H9 (cell line): ENCODE results near the gene MED23. TPM values are rescaled to one million over a fixed set of nuclear protein-coding genes. Genes with fewer than 3 reads are reported as not detected.

Experiments
- DNase-seq: peaks from one replicate; pipeline ENCODE4 v3.0.0-alpha.2; 2017
- H2AFZ ChIP-seq: one replicate; pipeline ENCODE4 v1.6.1; 2013; ENCODE audit warnings: mild to moderate bottlenecking, low read length, control low read depth, moderate library complexity
- H2AK5ac ChIP-seq: 2 replicates; pipeline ENCODE4 v1.6.1; 2013; ENCODE audit warnings: low read length, control low read depth, mixed read lengths; ENCODE audit not compliant: insufficient read length
- H2BK120ac ChIP-seq: one replicate; pipeline ENCODE4 v1.6.1; 2013; ENCODE audit warnings: low read depth, mild to moderate bottlenecking, low read length, control low read depth, inconsistent platforms; ENCODE audit not compliant: poor library complexity, severe bottlenecking
- H2BK12ac ChIP-seq: 2 replicates; pipeline ENCODE4 v1.6.1; 2013; ENCODE audit warnings: low read length, control low read depth, mixed read lengths, low read depth; ENCODE audit not compliant: insufficient read length
- H2BK15ac ChIP-seq: 2 replicates; pipeline ENCODE4 v1.6.1; 2013; ENCODE audit warnings: low read depth, low read length, control low read depth
- H2BK20ac ChIP-seq: one replicate; pipeline ENCODE4 v1.6.1; 2013; ENCODE audit warnings: low read depth, mild to moderate bottlenecking, low read length, control low read depth, inconsistent platforms; ENCODE audit not compliant: poor library complexity, severe bottlenecking
- H2BK5ac ChIP-seq: 2 replicates; pipeline ENCODE4 v1.6.1; 2013; ENCODE audit warnings: low read length, control low read depth, mixed read lengths; ENCODE audit not compliant: insufficient read length
- H3K14ac ChIP-seq: 2 replicates; pipeline ENCODE4 v1.6.1; 2013; ENCODE audit warnings: low read length, control low read depth; ENCODE audit not compliant: insufficient read depth
- H3K18ac ChIP-seq: 2 replicates; pipeline ENCODE4 v1.6.1; 2013; ENCODE audit warnings: low read depth, mild to moderate bottlenecking, mixed read lengths, low read length, control low read depth; ENCODE audit not compliant: insufficient read length
- H3K23ac ChIP-seq: 2 replicates; pipeline ENCODE4 v1.6.1; 2013; ENCODE audit warnings: low read length, control low read depth, mixed read lengths, low read depth; ENCODE audit not compliant: insufficient read length
- H3K23me2 ChIP-seq: 2 replicates; pipeline ENCODE4 v1.6.1; 2013; ENCODE audit warnings: low read depth, mild to moderate bottlenecking, mixed read lengths, low read length, control low read depth; ENCODE audit not compliant: insufficient read length, poor library complexity, severe bottlenecking
- H3K27ac ChIP-seq: 2 replicates; pipeline ENCODE4 v1.5.1; 2013; ENCODE audit warnings: low read length, control low read depth, mixed read lengths, low read depth; ENCODE audit not compliant: insufficient read length
- H3K27me3 ChIP-seq: 2 replicates; pipeline ENCODE4 v1.6.1; 2013; ENCODE audit warnings: low read length, control low read depth, inconsistent platforms; ENCODE audit not compliant: insufficient read depth
- H3K4ac ChIP-seq: 2 replicates; pipeline ENCODE4 v1.6.1; 2013; ENCODE audit warnings: low read depth, mild to moderate bottlenecking, control low read depth, inconsistent platforms, low read length, moderate library complexity
- H3K4me1 ChIP-seq: 2 replicates; pipeline ENCODE4 v1.6.1; 2013; ENCODE audit warnings: low read length, control low read depth, inconsistent platforms; ENCODE audit not compliant: insufficient read depth
- H3K4me2 ChIP-seq: 2 replicates; pipeline ENCODE4 v1.6.1; 2013; ENCODE audit warnings: low read length, control low read depth, mixed read lengths; ENCODE audit not compliant: insufficient read length, insufficient read depth
- H3K56ac ChIP-seq: 2 replicates; pipeline ENCODE4 v1.6.1; 2013; ENCODE audit warnings: low read depth, mild to moderate bottlenecking, mixed read lengths, low read length, control low read depth; ENCODE audit not compliant: insufficient read length
- H3K79me1 ChIP-seq: 2 replicates; pipeline ENCODE4 v1.6.1; 2013; ENCODE audit warnings: low read depth, mild to moderate bottlenecking, moderate library complexity, low read length, control low read depth, inconsistent platforms; ENCODE audit not compliant: insufficient read depth, poor library complexity, severe bottlenecking
- H3K79me2 ChIP-seq: 2 replicates; pipeline ENCODE4 v1.6.1; 2013; ENCODE audit warnings: low read length, control low read depth, inconsistent platforms; ENCODE audit not compliant: insufficient read depth
- H3K9ac ChIP-seq: 2 replicates; pipeline ENCODE4 v1.6.1; 2013; ENCODE audit warnings: low read length, control low read depth, mixed read lengths; ENCODE audit not compliant: insufficient read length; ENCODE audit errors: extremely low read depth
- H3K9me3 ChIP-seq: one replicate; pipeline ENCODE4 v1.6.1; 2013; ENCODE audit warnings: low read depth, low read length, inconsistent platforms; ENCODE audit not compliant: control insufficient read depth
- H3T11ph ChIP-seq: one replicate; pipeline ENCODE4 v1.6.1; 2013; ENCODE audit warnings: mild to moderate bottlenecking, low read length, control low read depth, inconsistent platforms
- H4K20me1 ChIP-seq: one replicate; pipeline ENCODE4 v1.6.1; 2013; ENCODE audit not compliant: control insufficient read depth, insufficient read length, insufficient read depth
- H4K5ac ChIP-seq: 2 replicates; pipeline ENCODE4 v1.6.1; 2013; ENCODE audit warnings: low read depth, mild to moderate bottlenecking, mixed read lengths, low read length, control low read depth; ENCODE audit not compliant: insufficient read length
- H4K8ac ChIP-seq: replicated peaks from 2 replicates; pipeline ENCODE4 v1.6.1; 2013; ENCODE audit warnings: low read length, control low read depth, mixed read lengths, low read depth; ENCODE audit not compliant: insufficient read length
- H4K91ac ChIP-seq: 2 replicates; pipeline ENCODE4 v1.6.1; 2013; ENCODE audit warnings: low read depth, mild to moderate bottlenecking, moderate library complexity, mixed read lengths, low read length, control low read depth; ENCODE audit not compliant: insufficient read length
- H3K27ac Mint-ChIP-seq, 3 experiments: 2 replicates in 2 of 3; 3 replicates in 1 of 3; pipeline ENCODE4 v1.8.0; 2020 to 2021; ENCODE audit warnings: mixed read lengths in 3 of 3, mild to moderate bottlenecking in 1 of 3, moderate library complexity in 1 of 3
- H3K27me3 Mint-ChIP-seq: 2 replicates; pipeline ENCODE4 v1.8.0; 2021; ENCODE audit warnings: low read depth, mild to moderate bottlenecking, moderate library complexity, mixed read lengths
- H3K36me3 Mint-ChIP-seq, 3 experiments: 2 replicates in 2 of 3; 3 replicates in 1 of 3; pipeline ENCODE4 v1.8.0; 2020 to 2021; ENCODE audit warnings: low read depth in 3 of 3, mixed read lengths in 3 of 3; ENCODE audit not compliant: insufficient read depth in 1 of 3
- H3K4me1 Mint-ChIP-seq, 2 experiments: 2 replicates each; pipeline ENCODE4 v1.8.0; 2020; ENCODE audit warnings: mixed read lengths in 2 of 2
- H3K4me3 Mint-ChIP-seq, 2 experiments: 2 replicates in 1 of 2; 3 replicates in 1 of 2; pipeline ENCODE4 v1.8.0; 2020 to 2021; ENCODE audit warnings: mild to moderate bottlenecking in 2 of 2, mixed read lengths in 2 of 2, moderate library complexity in 1 of 2
- H3K9me3 Mint-ChIP-seq, 2 experiments: 2 replicates in 1 of 2; 3 replicates in 1 of 2; pipeline ENCODE4 v1.8.0; 2020; ENCODE audit warnings: mild to moderate bottlenecking in 2 of 2, mixed read lengths in 2 of 2, moderate library complexity in 1 of 2
- WGBS: extraction: QIAGEN DNeasy Blood & Tissue Kit; methylation state at CpG from one replicate; pipeline ENCODE4 v1.1.7; 2013; ENCODE audit warnings: missing lambda C conversion rate, low lambda C conversion rate, mixed read lengths; ENCODE audit not compliant: insufficient read length; ENCODE audit errors: extremely low coverage; 5-methylcytosine and 5-hydroxymethylcytosine counted together
- total RNA-seq: library from RNA; stranded (reverse); gene quantifications from 2 replicates; pipeline ENCODE4 v1.2.1, GENCODE V29; 2021
- TF ChIP-seq, protein P1 (sequence below): fragments of 200-600 bp; sonication (generic); conservative IDR thresholded peaks from 3 replicates; pipeline ENCODE4 v1.8.0; 2021; ENCODE audit warnings: antibody characterized with exemption, mild to moderate bottlenecking

Gene MED23
- total RNA-seq, 1 experiment from 2014 or later: 16.2 TPM

GRCh38 chr6:131669891-131670290, 41.8 kb upstream of the MED23 start:
- no peak overlapping the region for H3K4me3 Mint-ChIP-seq
- WGBS: no CpG with 5 or more reads among the region's 1 CpG

More at GRCh38 chr6:131669891-131670290, 41.8 kb upstream of the MED23 start:
- H2AFZ ChIP-seq: no peak overlapping the region
- no peaks in the 10 kb centered on the region for H3K27me3 ChIP-seq
- no peak overlapping the region for H3T11ph ChIP-seq
- no peak overlapping the region for H2BK15ac ChIP-seq
- H3K9me3 Mint-ChIP-seq: no peaks in the 10 kb centered on the region
- no peak overlapping the region for H2BK120ac ChIP-seq
- no peak overlapping the region for H3K14ac ChIP-seq
- H4K91ac ChIP-seq: no peak overlapping the region
- no peak overlapping the region for H2BK20ac ChIP-seq
- H3K27ac Mint-ChIP-seq: no peak overlapping the region
- no peak overlapping the region for H3K4me2 ChIP-seq
- H3K18ac ChIP-seq: no peak overlapping the region
- H3K4me1 ChIP-seq: no peaks in the 10 kb centered on the region
- no peaks in the 10 kb centered on the region for H3K23me2 ChIP-seq
- no peak overlapping the region for H2AK5ac ChIP-seq
- H2BK12ac ChIP-seq: no peak overlapping the region
- H3K27me3 Mint-ChIP-seq: peaks cover 8% of the 10 kb centered on the region
- no peak overlapping the region for H3K56ac ChIP-seq
- DNase-seq: no peak
- H3K4ac ChIP-seq: no peak overlapping the region
- no peaks in the 10 kb centered on the region for H3K79me2 ChIP-seq
- no peak overlapping the region for H3K23ac ChIP-seq
- H2BK5ac ChIP-seq: no peak overlapping the region
- H3K9ac ChIP-seq: no peak overlapping the region
- no peak overlapping the region for H4K5ac ChIP-seq
- H3K4me1 Mint-ChIP-seq: no peaks in the 10 kb centered on the region
- no peaks in the 10 kb centered on the region for H3K9me3 ChIP-seq
- no peaks in the 10 kb centered on the region for H4K20me1 ChIP-seq
- TF ChIP-seq, protein P1, sequence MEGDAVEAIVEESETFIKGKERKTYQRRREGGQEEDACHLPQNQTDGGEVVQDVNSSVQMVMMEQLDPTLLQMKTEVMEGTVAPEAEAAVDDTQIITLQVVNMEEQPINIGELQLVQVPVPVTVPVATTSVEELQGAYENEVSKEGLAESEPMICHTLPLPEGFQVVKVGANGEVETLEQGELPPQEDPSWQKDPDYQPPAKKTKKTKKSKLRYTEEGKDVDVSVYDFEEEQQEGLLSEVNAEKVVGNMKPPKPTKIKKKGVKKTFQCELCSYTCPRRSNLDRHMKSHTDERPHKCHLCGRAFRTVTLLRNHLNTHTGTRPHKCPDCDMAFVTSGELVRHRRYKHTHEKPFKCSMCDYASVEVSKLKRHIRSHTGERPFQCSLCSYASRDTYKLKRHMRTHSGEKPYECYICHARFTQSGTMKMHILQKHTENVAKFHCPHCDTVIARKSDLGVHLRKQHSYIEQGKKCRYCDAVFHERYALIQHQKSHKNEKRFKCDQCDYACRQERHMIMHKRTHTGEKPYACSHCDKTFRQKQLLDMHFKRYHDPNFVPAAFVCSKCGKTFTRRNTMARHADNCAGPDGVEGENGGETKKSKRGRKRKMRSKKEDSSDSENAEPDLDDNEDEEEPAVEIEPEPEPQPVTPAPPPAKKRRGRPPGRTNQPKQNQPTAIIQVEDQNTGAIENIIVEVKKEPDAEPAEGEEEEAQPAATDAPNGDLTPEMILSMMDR: no peak
- H4K8ac ChIP-seq: no peak overlapping the region
- no peak overlapping the region for H3K27ac ChIP-seq
- H3K79me1 ChIP-seq: no peaks in the 10 kb centered on the region
- no peaks in the 10 kb centered on the region for H3K36me3 Mint-ChIP-seq
